HEK293 (cell line): ENCODE measurements around the gene PIP5K1B.

Source experiments
- BCL11B ChIP-seq: fragments of 450-650 bp; formaldehyde crosslinking; IDR thresholded peaks from 2 replicates; pipeline ENCODE4 v1.5.1; 2016; ENCODE audit warnings: low read depth, missing biosample characterization, missing genetic modification characterization
- FEZF1 ChIP-seq: fragments of 450-650 bp; formaldehyde crosslinking; IDR thresholded peaks from 2 replicates; pipeline ENCODE4 v1.5.1; 2016; ENCODE audit warnings: missing biosample characterization, missing genetic modification characterization
- GLI4 ChIP-seq: fragments of 450-650 bp; formaldehyde crosslinking; IDR thresholded peaks from 2 replicates; pipeline ENCODE4 v1.5.1; 2016; ENCODE audit warnings: missing biosample characterization, missing genetic modification characterization
- KLF10 ChIP-seq: fragments of 450-650 bp; IDR thresholded peaks from 2 replicates; pipeline ENCODE4 v1.5.1; 2018; ENCODE audit warnings: missing biosample characterization, mild to moderate bottlenecking, missing genetic modification characterization
- REST ChIP-seq: fragments of 450-650 bp; formaldehyde crosslinking; IDR thresholded peaks from 2 replicates; pipeline ENCODE4 v1.5.1; 2016; ENCODE audit warnings: missing biosample characterization, missing genetic modification characterization
- SCRT2 ChIP-seq: fragments of 450-650 bp; formaldehyde crosslinking; IDR thresholded peaks from 2 replicates; pipeline ENCODE4 v1.5.1; 2016; ENCODE audit warnings: missing biosample characterization, missing genetic modification characterization
- SETDB1 ChIP-seq: IDR thresholded peaks from one replicate; pipeline ENCODE4 v1.6.1; 2017; ENCODE audit warnings: mild to moderate bottlenecking, low read length, moderate library complexity, mixed read lengths; ENCODE audit not compliant: insufficient read length
- ZBTB1 ChIP-seq: fragments of 450-650 bp; formaldehyde crosslinking; IDR thresholded peaks from 2 replicates; pipeline ENCODE4 v1.5.1; 2016; ENCODE audit warnings: missing biosample characterization, missing genetic modification characterization
- ZBTB10 ChIP-seq: fragments of 450-650 bp; formaldehyde crosslinking; IDR thresholded peaks from 2 replicates; pipeline ENCODE4 v1.5.1; 2016; ENCODE audit warnings: missing biosample characterization, missing genetic modification characterization
- ZBTB20 ChIP-seq: fragments of 450-650 bp; formaldehyde crosslinking; IDR thresholded peaks from 2 replicates; pipeline ENCODE4 v1.5.1; 2016; ENCODE audit warnings: missing biosample characterization, missing genetic modification characterization
- ZBTB49 ChIP-seq: fragments of 450-650 bp; formaldehyde crosslinking; IDR thresholded peaks from 2 replicates; pipeline ENCODE4 v1.5.1; 2016; ENCODE audit warnings: missing biosample characterization, missing genetic modification characterization, low read depth
- ZNF132 ChIP-seq: fragments of 450-650 bp; formaldehyde crosslinking; IDR thresholded peaks from 2 replicates; pipeline ENCODE4 v1.5.1; 2017; ENCODE audit warnings: missing biosample characterization, missing genetic modification characterization, borderline replicate concordance
- ZNF221 ChIP-seq: fragments of 450-650 bp; formaldehyde crosslinking; IDR thresholded peaks from 2 replicates; pipeline ENCODE4 v1.5.1; 2017; ENCODE audit warnings: missing biosample characterization, missing genetic modification characterization, borderline replicate concordance
- ZNF335 ChIP-seq: fragments of 450-650 bp; formaldehyde crosslinking; conservative IDR thresholded peaks from 2 replicates; pipeline ENCODE4 v1.5.1; 2016; ENCODE audit warnings: missing biosample characterization, missing genetic modification characterization
- ZNF362 ChIP-seq: fragments of 450-650 bp; formaldehyde crosslinking; IDR thresholded peaks from 2 replicates; pipeline ENCODE4 v1.5.1; 2016; ENCODE audit warnings: missing biosample characterization, missing genetic modification characterization
- ZNF37A ChIP-seq: fragments of 450-650 bp; IDR thresholded peaks from 2 replicates; pipeline ENCODE4 v1.5.1; 2018; ENCODE audit warnings: missing biosample characterization, missing genetic modification characterization
- ZNF600 ChIP-seq: fragments of 450-650 bp; formaldehyde crosslinking; IDR thresholded peaks from 2 replicates; pipeline ENCODE4 v1.5.1; 2016; ENCODE audit warnings: missing biosample characterization, missing genetic modification characterization
- ZNF626 ChIP-seq: fragments of 450-650 bp; sonication (Bioruptor Pico); formaldehyde crosslinking; IDR thresholded peaks from 2 replicates; pipeline ENCODE4 v1.5.1; 2018; ENCODE audit warnings: missing biosample characterization, missing genetic modification characterization, inconsistent platforms
- ZNF645 ChIP-seq: fragments of 450-650 bp; formaldehyde crosslinking; IDR thresholded peaks from 2 replicates; pipeline ENCODE4; 2016; ENCODE audit warnings: missing biosample characterization, missing genetic modification characterization
- ZNF660 ChIP-seq: fragments of 450-650 bp; IDR thresholded peaks from 2 replicates; pipeline ENCODE4 v1.5.1; 2018; ENCODE audit warnings: missing biosample characterization, mild to moderate bottlenecking, missing genetic modification characterization
- ZSCAN30 ChIP-seq: fragments of 450-650 bp; IDR thresholded peaks from 2 replicates; pipeline ENCODE4 v1.5.1; 2018; ENCODE audit warnings: missing biosample characterization, mild to moderate bottlenecking, missing genetic modification characterization, moderate library complexity
- TF ChIP-seq, protein P1 (sequence below): fragments of 450-650 bp; formaldehyde crosslinking; IDR thresholded peaks from 2 replicates; pipeline ENCODE4 v1.5.1; 2016; ENCODE audit warnings: missing biosample characterization, missing genetic modification characterization
- TF ChIP-seq, protein P2 (sequence below): fragments of 450-650 bp; formaldehyde crosslinking; IDR thresholded peaks from 2 replicates; pipeline ENCODE4 v1.5.1; 2016; ENCODE audit warnings: missing biosample characterization, missing genetic modification characterization

The PIP5K1B gene

DNA sequence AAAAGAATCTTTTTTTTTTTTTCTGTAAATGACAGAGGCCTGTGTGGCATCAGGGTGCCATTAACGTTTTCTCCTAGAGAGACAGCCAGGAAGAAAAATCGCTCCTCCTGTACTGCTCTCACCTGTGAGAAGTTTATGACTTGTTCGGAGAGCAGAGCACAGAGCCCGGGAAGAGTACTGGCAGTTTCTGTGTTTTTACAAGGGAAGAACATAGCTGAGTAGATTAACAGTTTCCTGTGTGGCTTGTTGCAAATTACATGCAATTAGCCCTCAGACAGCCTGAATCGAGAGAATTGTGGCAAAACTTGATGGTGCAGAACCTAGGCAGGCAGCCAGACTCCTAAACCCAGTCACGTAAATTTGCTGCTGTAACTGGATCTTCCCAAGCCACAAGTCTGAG is 276.7 kb downstream of the PIP5K1B start (continued):
- TF ChIP-seq ZBTB10 (tag by site-specific recombination) (no peak), ZBTB20 (peak; percentile 55; the same call in 1 of the 2 replicates), FEZF1 (peak; percentile 66; the same call in 1 of the 2 replicates), SCRT2 (peak; percentile 60), ZNF362 (tag by site-specific recombination) (no peak), ZNF132 (no peak), ZSCAN30 (no peak), ZNF600 (tag by site-specific recombination) (peak; percentile 83), BCL11B (no peak), ZNF645 (no peak), KLF10 (tag by site-specific recombination) (no peak), SETDB1 (no peak), ZBTB1 (tag by site-specific recombination) (no peak), ZNF37A (tag by site-specific recombination) (no peak), ZNF221 (no peak), ZNF626 (tag by site-specific recombination) (no peak), ZBTB49 (tag by site-specific recombination) (no peak), ZNF335 (peak; percentile 52; the same call in 1 of the 2 replicates), GLI4 (tag by site-specific recombination) (no peak), REST (tag by site-specific recombination) (no peak), ZNF660 (tag by site-specific recombination) (no peak)
- TF ChIP-seq, protein P1, sequence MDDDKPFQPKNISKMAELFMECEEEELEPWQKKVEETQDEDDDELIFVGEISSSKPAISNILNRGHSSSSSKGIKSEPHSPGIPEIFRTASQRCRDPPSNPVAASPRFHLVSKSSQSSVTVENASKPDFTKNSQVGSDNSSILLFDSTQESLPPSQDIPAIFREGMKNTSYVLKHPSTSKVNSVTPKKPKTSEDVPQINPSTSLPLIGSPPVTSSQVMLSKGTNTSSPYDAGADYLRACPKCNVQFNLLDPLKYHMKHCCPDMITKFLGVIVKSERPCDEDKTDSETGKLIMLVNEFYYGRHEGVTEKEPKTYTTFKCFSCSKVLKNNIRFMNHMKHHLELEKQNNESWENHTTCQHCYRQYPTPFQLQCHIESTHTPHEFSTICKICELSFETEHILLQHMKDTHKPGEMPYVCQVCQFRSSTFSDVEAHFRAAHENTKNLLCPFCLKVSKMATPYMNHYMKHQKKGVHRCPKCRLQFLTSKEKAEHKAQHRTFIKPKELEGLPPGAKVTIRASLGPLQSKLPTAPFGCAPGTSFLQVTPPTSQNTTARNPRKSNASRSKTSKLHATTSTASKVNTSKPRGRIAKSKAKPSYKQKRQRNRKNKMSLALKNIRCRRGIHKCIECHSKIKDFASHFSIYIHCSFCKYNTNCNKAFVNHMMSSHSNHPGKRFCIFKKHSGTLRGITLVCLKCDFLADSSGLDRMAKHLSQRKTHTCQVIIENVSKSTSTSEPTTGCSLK: no peak
- TF ChIP-seq, protein P2, sequence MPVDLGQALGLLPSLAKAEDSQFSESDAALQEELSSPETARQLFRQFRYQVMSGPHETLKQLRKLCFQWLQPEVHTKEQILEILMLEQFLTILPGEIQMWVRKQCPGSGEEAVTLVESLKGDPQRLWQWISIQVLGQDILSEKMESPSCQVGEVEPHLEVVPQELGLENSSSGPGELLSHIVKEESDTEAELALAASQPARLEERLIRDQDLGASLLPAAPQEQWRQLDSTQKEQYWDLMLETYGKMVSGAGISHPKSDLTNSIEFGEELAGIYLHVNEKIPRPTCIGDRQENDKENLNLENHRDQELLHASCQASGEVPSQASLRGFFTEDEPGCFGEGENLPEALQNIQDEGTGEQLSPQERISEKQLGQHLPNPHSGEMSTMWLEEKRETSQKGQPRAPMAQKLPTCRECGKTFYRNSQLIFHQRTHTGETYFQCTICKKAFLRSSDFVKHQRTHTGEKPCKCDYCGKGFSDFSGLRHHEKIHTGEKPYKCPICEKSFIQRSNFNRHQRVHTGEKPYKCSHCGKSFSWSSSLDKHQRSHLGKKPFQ: peak; percentile 60
